Keratinocyte (primary cell): ENCODE data around the gene ZP4. TPM values are rescaled to one million over a fixed set of nuclear protein-coding genes. Genes with fewer than 3 reads are reported as not detected.

ENCODE experiments used
- DNase-seq: peaks from one replicate; pipeline ENCODE4 v3.0.0-alpha.2; 2011; ENCODE audit warnings: low read depth, missing footprints, low spot score
- FAIRE-seq: peaks from 2 replicates; lab custom pipeline; 2011; peaks lifted over from hg19 to GRCh38; lab: Jason Lieb, UNC
- H2AFZ ChIP-seq: 2 replicates; pipeline ENCODE4 v1.6.0; 2012; ENCODE audit warnings: low read length, control low read depth, inconsistent platforms; ENCODE audit not compliant: control insufficient read depth
- H3K27ac ChIP-seq: 2 replicates; pipeline ENCODE4 v1.5.1; 2011; ENCODE audit warnings: low read length; ENCODE audit not compliant: control insufficient read depth, insufficient read depth
- H3K27me3 ChIP-seq: 3 replicates; pipeline ENCODE4 v1.6.0; 2011; ENCODE audit warnings: low read length; ENCODE audit not compliant: control insufficient read depth, insufficient read depth; ENCODE audit errors: extremely low read depth
- H3K36me3 ChIP-seq, 2 experiments: 2 replicates in 1 of 2; 3 replicates in 1 of 2; pipeline ENCODE4 v1.5.1; 2011; ENCODE audit warnings: low read length in 2 of 2, mild to moderate bottlenecking in 1 of 2; ENCODE audit not compliant: control insufficient read depth in 2 of 2, insufficient read depth in 2 of 2; ENCODE audit errors: extremely low read depth in 1 of 2
- H3K4me1 ChIP-seq: 3 replicates; pipeline ENCODE4 v1.5.1; 2011; ENCODE audit warnings: low read length; ENCODE audit not compliant: control insufficient read depth, insufficient read depth; ENCODE audit errors: extremely low read depth
- H3K4me2 ChIP-seq: 3 replicates; pipeline ENCODE4 v1.6.0; 2011; ENCODE audit warnings: low read depth, low read length; ENCODE audit not compliant: control insufficient read depth, insufficient read depth; ENCODE audit errors: extremely low read depth
- H3K4me3 ChIP-seq, 3 experiments: fragments of 200-600 bp in 1 of 3; sonication (generic) in 1 of 3; 2 replicates in 2 of 3; 3 replicates in 1 of 3; pipeline ENCODE4 v1.5.1; 2011 to 2016; ENCODE audit warnings: low read length in 3 of 3, mild to moderate bottlenecking in 3 of 3, control low read depth in 2 of 3, inconsistent platforms in 1 of 3, low read depth in 1 of 3, mixed read lengths in 1 of 3, mixed run types in 1 of 3, moderate library complexity in 1 of 3; ENCODE audit not compliant: control insufficient read depth in 2 of 3, insufficient read depth in 2 of 3; ENCODE audit errors: extremely low read depth in 1 of 3
- H3K79me2 ChIP-seq: 2 replicates; pipeline ENCODE4 v1.6.0; 2012; ENCODE audit warnings: low read length; ENCODE audit not compliant: control insufficient read depth, insufficient read depth
- H3K9ac ChIP-seq: 3 replicates; pipeline ENCODE4 v1.6.0; 2011; ENCODE audit warnings: low read length; ENCODE audit not compliant: control insufficient read depth, insufficient read depth; ENCODE audit errors: extremely low read depth
- H3K9me1 ChIP-seq: 3 replicates; pipeline ENCODE4 v1.6.0; 2011; ENCODE audit warnings: low read length; ENCODE audit not compliant: control insufficient read depth, insufficient read depth; ENCODE audit errors: extremely low read depth
- H3K9me3 ChIP-seq: 2 replicates; pipeline ENCODE4 v1.5.1; 2012; ENCODE audit warnings: low read depth, low read length; ENCODE audit not compliant: control insufficient read depth
- H4K20me1 ChIP-seq: 3 replicates; pipeline ENCODE4 v1.6.0; 2011; ENCODE audit warnings: low read length; ENCODE audit not compliant: control insufficient read depth, insufficient read depth; ENCODE audit errors: extremely low read depth
- CTCF ChIP-seq, 3 experiments: IDR thresholded peaks in 1 of 3; conservative IDR thresholded peaks in 1 of 3; optimal IDR thresholded peaks in 1 of 3; 2 replicates in 2 of 3; 3 replicates in 1 of 3; pipeline versions ENCODE3 to v1.5.1; 2011; ENCODE audit warnings: low read length in 3 of 3, mild to moderate bottlenecking in 3 of 3, moderate library complexity in 2 of 3, control low read depth in 1 of 3, inconsistent platforms in 1 of 3; ENCODE audit not compliant: insufficient read depth in 2 of 3; ENCODE audit errors: extremely low read depth in 1 of 3
- EZH2 ChIP-seq: IDR thresholded peaks from one replicate; pipeline ENCODE4 v1.6.1; 2012; ENCODE audit warnings: inconsistent platforms, mild to moderate bottlenecking, low read length, moderate library complexity
- dilution Hi-C: fragments of 300-500 bp; cut with MboI; formaldehyde crosslinking; loops from one replicate; pipeline ENCODE4 v1.7.0; 2020; ENCODE audit warnings: low sequenced_read_pairs; ENCODE audit not compliant: extremely low pct_ligation_motif_present
- polyA plus RNA-seq, 5 experiments: library from polyadenylated mRNA; depleted of rRNA in 3 of 5; stranded (reverse) in 3 of 5; stranded (forward) in 1 of 5; unstranded in 1 of 5; fragments of >200 nt; gene quantifications; 1 replicate in 1 of 5; 2 replicates in 3 of 5; 3 replicates in 1 of 5; pipeline versions ENCODE4 v1.2.1 to v1.2.3, GENCODE V29; 2011 to 2012; ENCODE audit warnings: missing spikeins in 2 of 5, low read depth in 1 of 5, low replicate concordance in 1 of 5

Gene ZP4
- polyA plus RNA-seq, 1 donor (not counting 4 experiments of a cell fraction or from before 2014, with no cell fraction given), result 0.31 TPM

- no peak overlapping the region for H3K4me3 ChIP-seq
- H3K9me1 ChIP-seq, result no peaks in the 10 kb centered on the region
- H4K20me1 ChIP-seq, result no peaks in the 10 kb centered on the region
- DNase-seq, result no peak
- FAIRE-seq, result no peak
- H3K4me1 ChIP-seq, result no peaks in the 10 kb centered on the region
- no peak overlapping the region for H2AFZ ChIP-seq
- no peak overlapping the region for H3K4me2 ChIP-seq
- H3K36me3 ChIP-seq, result no peaks in the 10 kb centered on the region
- TF ChIP-seq CTCF (optimal IDR thresholded peaks at IDR 0.05 in 1 of 3, IDR thresholded peaks at IDR 0.05 in 1 of 3, conservative IDR thresholded peaks at IDR 0.05 in 1 of 3; ENCODE audit: extremely low read depth in 1 of 3, insufficient read depth in 2 of 3, low read length in 3 of 3), result no peak
- TF ChIP-seq EZH2, result no peak
- H3K9ac ChIP-seq, result no peak overlapping the region
- H3K9me3 ChIP-seq, result no peaks in the 10 kb centered on the region
- no peak overlapping the region for H3K27ac ChIP-seq
- no peaks in the 10 kb centered on the region for H3K79me2 ChIP-seq
- dilution Hi-C loops, result no loop called here
- H3K27me3 ChIP-seq, result no peaks in the 10 kb centered on the region
Observed at GRCh38 chr1:237902960-237903743, 12.4 kb upstream of the ZP4 start.

GRCh38 chr1:237901299-237901934 lies 10.7 kb upstream of the ZP4 start:
- no peak overlapping the region for H3K9ac ChIP-seq
- no peaks in the 10 kb centered on the region for H3K79me2 ChIP-seq
- no peak overlapping the region for H2AFZ ChIP-seq
- no peak overlapping the region for H3K27ac ChIP-seq
- H3K27me3 ChIP-seq, result no peaks in the 10 kb centered on the region
- no peaks in the 10 kb centered on the region for H3K36me3 ChIP-seq
- H3K4me3 ChIP-seq, result no peak overlapping the region
- DNase-seq (no peak), FAIRE-seq (peak; percentile 61)
- H3K4me2 ChIP-seq, result no peak overlapping the region
- no peaks in the 10 kb centered on the region for H4K20me1 ChIP-seq
- dilution Hi-C loops, result no loop called here
- TF ChIP-seq EZH2 (no peak), CTCF (optimal IDR thresholded peaks at IDR 0.05 in 1 of 3, IDR thresholded peaks at IDR 0.05 in 1 of 3, conservative IDR thresholded peaks at IDR 0.05 in 1 of 3; ENCODE audit: extremely low read depth in 1 of 3, insufficient read depth in 2 of 3, low read length in 3 of 3) (peak; percentile 68 to 81 (median 68))
- no peaks in the 10 kb centered on the region for H3K9me1 ChIP-seq
- H3K9me3 ChIP-seq, result no peaks in the 10 kb centered on the region
- H3K4me1 ChIP-seq, result peaks cover 3% of the 10 kb centered on the region
